Stimulated activated CD4-positive, alpha-beta T cell treated with anti-CD3 and anti-CD28 coated beads, TNF-alpha, amount 100 ng/mL, for 48 hours (primary cell): Measurements from ENCODE around the gene BIRC5.
A peak's percentile ranks its signal among the peaks of the same experiment; 100 is the strongest.

ENCODE experiments used
- DNase-seq, 3 donors: peaks; one replicate each; pipeline ENCODE4 v3.0.0-alpha.2; 2020; ENCODE audit warnings: low read depth in 3 of 3

BIRC5 gene

GRCh38 chr17:78183916-78184315 lies 30.1 kb upstream of the BIRC5 start:
- no peak for DNase-seq

- no peak for DNase-seq
These were observed 29.7 kb upstream of the BIRC5 start for GRCh38 chr17:78184351-78184750.

GRCh38 chr17:78184868-78185267 lies 29.2 kb upstream of the BIRC5 start:
- DNase-seq: no peak

- DNase-seq: no peak
These were observed 27.9 kb upstream of the BIRC5 start for GRCh38 chr17:78185981-78186691.

- DNase-seq: peak; percentile 95
These were observed 27.1 kb upstream of the BIRC5 start, which contains the start of the genes AFMID and TK1 for GRCh38 chr17:78186692-78187595. Gene AFMID, plus strand, starts transcription at chr17:78187362. Its CDS starts 9 bp downstream, at chr17:78187371. Gene TK1, minus strand, starts transcription at chr17:78187052. Its CDS starts 58 bp downstream, at chr17:78186994.

GRCh38 chr17:78196716-78197115 lies 17.3 kb upstream of the BIRC5 start:
- no peak for DNase-seq

- no peak for DNase-seq
These were observed 16.8 kb upstream of the BIRC5 start for GRCh38 chr17:78197147-78197832.

GRCh38 chr17:78200451-78200850 lies 13.6 kb upstream of the BIRC5 start:
- DNase-seq: no peak

- DNase-seq: no peak
These were observed 11.4 kb upstream of the BIRC5 start for GRCh38 chr17:78202666-78203065.

- no peak for DNase-seq
These were observed 9.5 kb upstream of the BIRC5 start for GRCh38 chr17:78204387-78205123.

- DNase-seq: no peak
These were observed 8.8 kb upstream of the BIRC5 start for GRCh38 chr17:78205124-78205775.

GRCh38 chr17:78206298-78206697 lies 7.8 kb upstream of the BIRC5 start:
- no peak for DNase-seq

- no peak for DNase-seq
These were observed 5.6 kb upstream of the BIRC5 start for GRCh38 chr17:78208486-78208885.

GRCh38 chr17:78210111-78210510 lies 3.9 kb upstream of the BIRC5 start:
- DNase-seq: no peak

GRCh38 chr17:78211032-78211431 lies 3.0 kb upstream of the BIRC5 start:
- DNase-seq: no peak

GRCh38 chr17:78214706-78215061 lies 631 bp downstream of the BIRC5 start:
- DNase-seq: no peak

GRCh38 chr17:78219396-78220150 lies 5.5 kb downstream of the BIRC5 start:
- no peak for DNase-seq

- DNase-seq: no peak
These were observed 9.0 kb downstream of the BIRC5 start for GRCh38 chr17:78223061-78223460.

GRCh38 chr17:78223765-78224164 lies 9.7 kb downstream of the BIRC5 start:
- no peak for DNase-seq
